Suprapubic skin (tissue), 3 donors: ENCODE data around the gene RAP1GDS1.

Source experiments
- CTCF ChIP-seq, 2 donors: fragments of 200-600 bp in 1 of 2; fragments of 450-650 bp in 1 of 2; sonication (generic) in 1 of 2; IDR thresholded peaks; one replicate each; pipeline ENCODE4 v1.5.1; 2016 to 2019; ENCODE audit warnings: antibody characterized with exemption in 2 of 2, mild to moderate bottlenecking in 1 of 2, moderate library complexity in 1 of 2
- POLR2A ChIP-seq, 2 donors: fragments of 450-650 bp; IDR thresholded peaks; one replicate each; pipeline ENCODE4 v1.6.1; 2017; ENCODE audit warnings: antibody characterized with exemption in 2 of 2, mild to moderate bottlenecking in 2 of 2, moderate library complexity in 2 of 2

GRCh38 chr4:98314791-98315565 lies 53.8 kb downstream of the RAP1GDS1 start:
- TF ChIP-seq CTCF (IDR thresholded peaks at IDR 0.05) (no peak), POLR2A (IDR thresholded peaks at IDR 0.05) (no peak)
